IMR-90 (cell line): ENCODE results near the gene TNRC6B. TPM values are rescaled to one million over a fixed set of nuclear protein-coding genes. Genes with fewer than 3 reads are reported as not detected.

Experiments
- ATAC-seq: fragments of 200-7000 bp; cut with Tn5 transposase; 2 replicates; pipeline ENCODE4 v1.9.1; 2020; ENCODE audit warnings: low read depth, mild to moderate bottlenecking, moderate library complexity
- BruUV-seq: library from RNA; stranded (reverse); fragments of 400-500 nt; replicated peaks from 2 replicates; lab custom pipeline; 2021; lab: Mats Ljungman, UMichigan
- CTCF ChIA-PET: fragments of 300-600 bp; formaldehyde crosslinking; extraction: SDS; loops from one replicate; lab custom pipeline; 2021; ENCODE audit warnings: antibody characterized with exemption; lab: Yijun Ruan, JAX
- POLR2A ChIA-PET: fragments of 300-600 bp; sonication (Branson Sonifier 250); formaldehyde crosslinking; loops from one replicate; lab custom pipeline; 2022; ENCODE audit warnings: antibody characterized with exemption; ENCODE audit not compliant: unreplicated experiment; lab: Charles Lee
- DNase-seq: peaks from one replicate; pipeline ENCODE4 v3.0.0; 2013
- H2AFZ ChIP-seq: replicated peaks from 2 replicates; pipeline ENCODE3; 2013; ENCODE audit warnings: low read length, mild to moderate bottlenecking; ENCODE audit not compliant: poor library complexity
- H2AK5ac ChIP-seq: 2 replicates; pipeline ENCODE4 v1.6.1; 2013; ENCODE audit warnings: low read depth, low read length, inconsistent platforms
- H2AK9ac ChIP-seq: replicated peaks from 2 replicates; pipeline ENCODE3; 2013; ENCODE audit warnings: mild to moderate bottlenecking, low read depth, low read length, moderate library complexity; ENCODE audit not compliant: poor library complexity
- H2BK120ac ChIP-seq: 2 replicates; pipeline ENCODE4 v1.6.1; 2013; ENCODE audit warnings: low read depth, low read length, inconsistent platforms
- H2BK15ac ChIP-seq: 3 replicates; pipeline ENCODE4 v1.6.1; 2013; ENCODE audit warnings: low read depth, low read length, inconsistent platforms
- H2BK20ac ChIP-seq: 2 replicates; pipeline ENCODE4 v1.6.1; 2013; ENCODE audit warnings: low read depth, mild to moderate bottlenecking, inconsistent platforms, low read length, moderate library complexity
- H2BK5ac ChIP-seq: 2 replicates; pipeline ENCODE4 v1.6.1; 2013; ENCODE audit warnings: mild to moderate bottlenecking, low read depth, low read length, inconsistent platforms; ENCODE audit not compliant: poor library complexity, severe bottlenecking
- H3K14ac ChIP-seq: replicated peaks from 2 replicates; pipeline ENCODE4 v1.6.1; 2013; ENCODE audit warnings: low read depth, low read length, inconsistent platforms
- H3K18ac ChIP-seq: 2 replicates; pipeline ENCODE4 v1.6.1; 2013; ENCODE audit warnings: low read depth, low read length, control low read depth
- H3K23ac ChIP-seq: 2 replicates; pipeline ENCODE4 v1.6.1; 2013; ENCODE audit warnings: low read depth, low read length, inconsistent platforms
- H3K27ac ChIP-seq: 2 replicates; pipeline ENCODE4 v1.5.1; 2013; ENCODE audit warnings: mild to moderate bottlenecking, control low read depth, low read length; ENCODE audit not compliant: insufficient read depth
- H3K27me3 ChIP-seq: 2 replicates; pipeline ENCODE4 v1.6.1; 2013; ENCODE audit warnings: low read length; ENCODE audit not compliant: control insufficient read depth, insufficient read depth
- H3K36me3 ChIP-seq: 2 replicates; pipeline ENCODE4 v1.6.1; 2013; ENCODE audit warnings: low read length, mixed read lengths; ENCODE audit not compliant: control insufficient read depth, insufficient read depth
- H3K4ac ChIP-seq: 2 replicates; pipeline ENCODE4 v1.6.1; 2013; ENCODE audit warnings: low read depth, low read length, inconsistent platforms
- H3K4me1 ChIP-seq: 2 replicates; pipeline ENCODE4 v1.6.1; 2013; ENCODE audit warnings: low read length, mixed read lengths; ENCODE audit not compliant: control insufficient read depth, insufficient read depth
- H3K4me2 ChIP-seq: 2 replicates; pipeline ENCODE4 v1.6.1; 2013; ENCODE audit warnings: low read depth, mild to moderate bottlenecking, control low read depth, low read length, moderate library complexity
- H3K4me3 ChIP-seq: 2 replicates; pipeline ENCODE4 v1.5.1; 2013; ENCODE audit warnings: low read depth, mild to moderate bottlenecking, control low read depth, low read length, moderate library complexity; ENCODE audit not compliant: insufficient read depth
- H3K56ac ChIP-seq: 2 replicates; pipeline ENCODE4 v1.6.1; 2013; ENCODE audit warnings: low read length, inconsistent platforms; ENCODE audit not compliant: insufficient read depth; ENCODE audit errors: extremely low read depth
- H3K79me1 ChIP-seq, 2 experiments: 2 replicates each; pipeline ENCODE4 v1.6.1; 2013; ENCODE audit warnings: low read length in 2 of 2, inconsistent platforms in 1 of 2, low read depth in 1 of 2
- H3K9ac ChIP-seq: 2 replicates; pipeline ENCODE4 v1.6.1; 2013; ENCODE audit warnings: low read depth, low read length, control low read depth
- H3K9me1 ChIP-seq: 2 replicates; pipeline ENCODE4 v1.6.1; 2013; ENCODE audit warnings: low read length, inconsistent platforms; ENCODE audit not compliant: insufficient read depth
- H3K9me3 ChIP-seq: 2 replicates; pipeline ENCODE4 v1.6.1; 2013; ENCODE audit warnings: low read length; ENCODE audit not compliant: control insufficient read depth, insufficient read depth
- H4K20me1 ChIP-seq: 2 replicates; pipeline ENCODE4 v1.6.1; 2013; ENCODE audit warnings: low read length, inconsistent platforms; ENCODE audit not compliant: insufficient read depth
- H4K5ac ChIP-seq: 2 replicates; pipeline ENCODE4 v1.6.1; 2013; ENCODE audit warnings: mild to moderate bottlenecking, low read depth, low read length, control low read depth
- H4K8ac ChIP-seq, 2 experiments: 2 replicates each; pipeline ENCODE4 v1.6.1; 2013; ENCODE audit warnings: low read depth in 2 of 2, low read length in 2 of 2, control low read depth in 1 of 2, inconsistent platforms in 1 of 2
- H4K91ac ChIP-seq: 2 replicates; pipeline ENCODE4 v1.6.1; 2013; ENCODE audit warnings: low read depth, low read length, inconsistent platforms; ENCODE audit not compliant: insufficient read depth
- CTCF ChIP-seq: conservative IDR thresholded peaks from 2 replicates; pipeline ENCODE4 v1.5.1; 2012; ENCODE audit warnings: mild to moderate bottlenecking, low read depth, low read length, improper control_type of control experiment
- MAZ ChIP-seq: IDR thresholded peaks from 2 replicates; pipeline ENCODE4 v1.6.1; 2012; ENCODE audit warnings: low read depth, mild to moderate bottlenecking, low read length, improper control_type of control experiment, moderate library complexity, borderline replicate concordance
- MXI1 ChIP-seq: IDR thresholded peaks from 2 replicates; pipeline ENCODE4 v1.6.1; 2012; ENCODE audit warnings: low read depth, mild to moderate bottlenecking, low read length, moderate library complexity, borderline replicate concordance
- RFX5 ChIP-seq: IDR thresholded peaks from 2 replicates; pipeline ENCODE4 v1.8.0; 2012; ENCODE audit warnings: low read depth, mild to moderate bottlenecking, low read length, moderate library complexity
- SMC3 ChIP-seq: fragments of 150-350 bp; IDR thresholded peaks from 2 replicates; pipeline ENCODE4 v1.6.1; 2016; ENCODE audit warnings: low read depth, mild to moderate bottlenecking, antibody characterized with exemption, low read length, moderate library complexity
- WGBS, 2 experiments: methylation state at CpG; one replicate each; pipeline versions ENCODE4 v1.1.5 to v1.1.7; 2013; ENCODE audit warnings: missing lambda C conversion rate in 2 of 2; ENCODE audit not compliant: insufficient read length in 1 of 2; ENCODE audit errors: extremely low coverage in 2 of 2; 5-methylcytosine and 5-hydroxymethylcytosine counted together
- dilution Hi-C: fragments of 300-500 bp; cut with HindIII; formaldehyde crosslinking; loops from one replicate; pipeline ENCODE4 v1.14.3; 2018; ENCODE audit warnings: low sequenced_read_pairs; ENCODE audit not compliant: unreplicated experiment
- in situ Hi-C: fragments of 300-500 bp; cut with MboI; formaldehyde crosslinking; loops from 3 replicates; pipeline ENCODE4 v1.14.3; 2019; ENCODE audit warnings: low sequenced_read_pairs, inconsistent platforms, mixed read lengths
- intact Hi-C: fragments of 100-400 bp; cut with micrococcal nuclease; formaldehyde crosslinking; loops from 2 replicates; pipeline ENCODE4 v1.10.0; 2022
- polyA plus RNA-seq, 3 experiments: library from polyadenylated mRNA; depleted of rRNA; stranded (reverse); fragments of >200 nt; gene quantifications; 2 replicates each; pipeline ENCODE4 v1.2.3, GENCODE V29; 2012; ENCODE audit warnings: low replicate concordance in 1 of 3
- total RNA-seq: library from RNA; depleted of rRNA; stranded (reverse); fragments of >200 nt; gene quantifications from 2 replicates; pipeline ENCODE4 v1.2.3, GENCODE V29; 2012

TNRC6B gene
- total and polyA plus RNA-seq, 2 of the 4 experiments (the other 2 are of a cell fraction), result 3.9 to 17.0 TPM

GRCh38 chr22:40334899-40335298 is 157.2 kb downstream of the TNRC6B start:
- Histone ChIP-seq H3K9me3 (no peaks in the 10 kb centered on the region), H3K27me3 (no peaks in the 10 kb centered on the region), H3K56ac (no peak overlapping the region), H4K91ac (no peak overlapping the region), H4K8ac (no peak overlapping the region), H2BK20ac (no peak overlapping the region), H3K9ac (no peak overlapping the region), H3K23ac (no peak overlapping the region), H3K14ac (no peak overlapping the region), H2BK120ac (no peak overlapping the region), H2AK5ac (no peak overlapping the region), H2AFZ (no peak overlapping the region), H3K4ac (no peak overlapping the region), H3K4me2 (no peak overlapping the region), H2BK15ac (no peak overlapping the region), H3K79me1 (peaks cover 0 to 5% of the 10 kb centered on the region in 2 experiments; a peak in 1 of 4 replicates), H4K20me1 (0 out of 2 replicates have a peak, but pooled peaks cover 5% of the 10 kb centered on the region), H3K4me1 (peaks cover 4% of the 10 kb centered on the region), H3K18ac (no peak overlapping the region), H4K5ac (no peak overlapping the region), H2AK9ac (no peak overlapping the region), H3K27ac (no peak overlapping the region), H3K36me3 (peaks cover 4% of the 10 kb centered on the region; the same call in 1 of the 2 replicates), H2BK5ac (no peak overlapping the region), H3K4me3 (no peak overlapping the region), H3K9me1 (peaks cover 9% of the 10 kb centered on the region)
- in situ Hi-C loops, result no loop called here
- dilution Hi-C loops, result no loop called here
- DNase-seq, result no peak
- ATAC-seq, result no peak
- CTCF ChIA-PET, result interaction anchor here (1.0 kb wide), 1 partner anchor 11 kb away, joined by 4 read pairs; no protein-coding TSS in a partner anchor
- TF ChIP-seq MXI1 (no peak), SMC3 (no peak), CTCF (no peak), RFX5 (no peak), MAZ (no peak)
- BruUV-seq, result no TSS peak
- POLR2A ChIA-PET, result interaction anchor here (0.6 kb wide), 2 partner anchors 36 to 78 kb away, joined by 6 to 7 read pairs; partner anchors contain the start of gene SGSM3
- intact Hi-C loops, result no loop called here
- WGBS, 2 experiments, result no CpG with 5 or more reads among the region's 2 CpGs
